Pancreas (tissue), 10 donors: Measurements from ENCODE around the gene KHDC4. TPM values are rescaled to one million over a fixed set of nuclear protein-coding genes. Genes with fewer than 3 reads are reported as not detected.
A peak's percentile ranks its signal among the peaks of the same experiment; 100 is the strongest.

ENCODE experiments used
- ATAC-seq, 4 donors: fragments of 200-7000 bp; cut with Tn5 transposase; one replicate each; pipeline versions ENCODE4 v1.8.0 to v1.9.1; 2020; ENCODE audit warnings: mild to moderate bottlenecking in 4 of 4, moderate library complexity in 4 of 4
- DNase-seq, 6 donors: peaks; one replicate each; pipeline ENCODE4 v3.0.0-alpha.2; 2020
- FAIRE-seq: peaks from 2 replicates; lab custom pipeline; 2012; peaks lifted over from hg19 to GRCh38; lab: Jason Lieb, UNC
- H3K27ac ChIP-seq, 4 donors: fragments of 200-600 bp; sonication (generic); 1 replicate in 3 of 4; 2 replicates in 1 of 4; pipeline versions ENCODE4 v1.5.0 to v1.8.0; 2020
- H3K27me3 ChIP-seq, 4 donors: fragments of 200-600 bp; one replicate each; pipeline ENCODE4 v1.8.0; 2021
- H3K36me3 ChIP-seq, 3 donors: fragments of 200-600 bp; sonication (generic) in 1 of 3; one replicate each; pipeline versions ENCODE4 v1.5.0 to v1.8.0; 2020 to 2021
- H3K4me1 ChIP-seq, 3 donors: fragments of 200-600 bp; one replicate each; pipeline ENCODE4 v1.8.0; 2021
- H3K4me3 ChIP-seq, 4 donors: fragments of 200-600 bp; sonication (generic) in 2 of 4; one replicate each; pipeline versions ENCODE4 v1.5.0 to v1.8.0; 2020 to 2021
- H3K9me3 ChIP-seq, 4 donors: fragments of 200-600 bp; one replicate each; pipeline ENCODE4 v1.8.0; 2021
- CTCF ChIP-seq, 4 donors: fragments of 200-600 bp; sonication (generic) in 3 of 4; IDR thresholded peaks; one replicate each; pipeline versions ENCODE4 v1.5.0 to v1.8.0; 2021; ENCODE audit warnings: antibody characterized with exemption in 4 of 4
- WGBS, 2 donors: extraction: QIAGEN DNeasy Blood & Tissue Kit; methylation state at CpG; one replicate each; pipeline ENCODE4 v1.1.7; 2013; 5-methylcytosine and 5-hydroxymethylcytosine counted together
- intact Hi-C, 3 donors: fragments of 100-400 bp; cut with DNase I; formaldehyde crosslinking; loops; one replicate each; pipeline versions ENCODE4 v1.11.1 to v1.14.2; 2022
- polyA plus RNA-seq, 2 donors: library from polyadenylated mRNA; stranded (reverse); fragments of 200-250 nt; gene quantifications; one replicate each; pipeline ENCODE4 v1.2.3, GENCODE V29; 2013
- total RNA-seq, 6 donors: library from RNA; stranded (reverse); fragmentation: NEBNext Ultra II Directional in 4 of 6; extraction: Animal tissue kit (Norgen Biotek cat#: 25700) in 4 of 6; gene quantifications; one replicate each; pipeline versions ENCODE4 v1.2.1 to v1.2.4, GENCODE V29; 2021 to 2023
- donor health status: healthy with polysubstance abuse.
- donor health status: DM: no; HTN: no; CAD: no; lungs with moderate emphysema.
- donor health status: DM: no; HTN: no; CAD: no.
- donor health status: control.
- donor health status: control.
- donor health status: Bipolar disorder and iron deficiency.
- donor health status: DM: yes; HTN: yes; CAD: no.
- donor health status: DM: no; HTN: no; CAD: no.
- donor health status: DM: no; HTN: no; CAD: no.
- donor health status: DM: yes; HTN: yes; CAD: no.

KHDC4 gene
- total and polyA plus RNA-seq, 8 donors: 11.9 to 32.8 (median 19.1) TPM

- FAIRE-seq (no peak), DNase-seq (no peak), ATAC-seq (no peak)
- H3K9me3 ChIP-seq: no peaks in the 10 kb centered on the region
- TF ChIP-seq CTCF (IDR thresholded peaks at IDR 0.05): no peak
- H3K4me1 ChIP-seq: peaks cover 0 to 10% (median 0%) of the 10 kb centered on the region in 3 donors
- no peaks in the 10 kb centered on the region for H3K27me3 ChIP-seq
- peak overlapping the region; percentile 4 to 86 (median 81) for H3K27ac ChIP-seq
- intact Hi-C loops: loop anchor here in 2 of 3 donors (5.0 kb wide), 2 partner anchors 37 to 42 kb away; partner anchors contain the start of gene RXFP4 (in 1 of the 2)
- WGBS, 2 donors: 49 to 55% methylated on average over 4 of the region's 4 CpGs
- H3K4me3 ChIP-seq: peak overlapping the region in 2 of 4 donors; percentile 57 to 83
- no peaks in the 10 kb centered on the region for H3K36me3 ChIP-seq
Measured at GRCh38 chr1:155979597-155980343, 45.6 kb upstream of the KHDC4 start.

- intact Hi-C loops: no loop called here
- Histone ChIP-seq H3K27ac (peak overlapping the region; percentile 37 to 86 (median 81)), H3K27me3 (no peaks in the 10 kb centered on the region), H3K36me3 (no peaks in the 10 kb centered on the region), H3K9me3 (no peaks in the 10 kb centered on the region), H3K4me1 (peaks cover 0 to 13% (median 0%) of the 10 kb centered on the region in 3 donors), H3K4me3 (peak overlapping the region; percentile 57 to 89 (median 80))
- DNase-seq (no peak), ATAC-seq (peak in 2 of 4 donors; percentile 11 to 13), FAIRE-seq (no peak)
- 25 to 30% methylated on average over 8 of the region's 8 CpGs for WGBS, 2 donors
- TF ChIP-seq CTCF (IDR thresholded peaks at IDR 0.05): no peak
Measured at GRCh38 chr1:155978973-155979429, 44.8 kb upstream of the KHDC4 start.

GRCh38 chr1:155978325-155978972 is 44.2 kb upstream of the KHDC4 start, which contains the start of gene ARHGEF2:
TSS of gene ARHGEF2 (minus strand) at chr1:155978547. CDS start at chr1:155978427, 120 bp downstream.
- peak within 1 kb of the TSS; percentile 37 to 86 (median 81) for H3K27ac ChIP-seq
- peak; percentile 45 to 83 (median 72) for DNase-seq
- H3K4me3 ChIP-seq: peak within 1 kb of the TSS; percentile 57 to 89 (median 80)
- no peaks in the 10 kb centered on the region for H3K27me3 ChIP-seq
- WGBS, 2 donors: 2% methylated on average over 48 to 49 of the region's 52 CpGs
- TF ChIP-seq CTCF (IDR thresholded peaks at IDR 0.05): no peak
- peak; percentile 73 to 84 (median 80) for ATAC-seq
- no peak for FAIRE-seq
- peaks cover 0 to 15% (median 0%) of the 10 kb centered on the region in 3 donors for H3K4me1 ChIP-seq
- intact Hi-C loops: no loop called here
- H3K36me3 ChIP-seq: no peaks in the 10 kb centered on the region
- no peaks in the 10 kb centered on the region for H3K9me3 ChIP-seq

- H3K27me3 ChIP-seq: no peaks in the 10 kb centered on the region
- H3K4me3 ChIP-seq: peak overlapping the region; percentile 57 to 89 (median 80)
- peak overlapping the region; percentile 37 to 86 (median 81) for H3K27ac ChIP-seq
- peaks cover 0 to 15% (median 0%) of the 10 kb centered on the region in 3 donors for H3K4me1 ChIP-seq
- intact Hi-C loops: no loop called here
- ATAC-seq (peak; percentile 66 to 69 (median 67)), FAIRE-seq (no peak), DNase-seq (peak in 1 of 6 donors; percentile 67)
- WGBS, 2 donors: 1 to 2% methylated on average over 38 to 52 of the region's 52 CpGs
- no peaks in the 10 kb centered on the region for H3K36me3 ChIP-seq
- H3K9me3 ChIP-seq: no peaks in the 10 kb centered on the region
- no peak for TF ChIP-seq CTCF (IDR thresholded peaks at IDR 0.05)
Measured at GRCh38 chr1:155977690-155978324, 43.6 kb upstream of the KHDC4 start.
